SK-N-SH treated with all-trans-retinoic acid at 6 μM for 48 hours (cell line): ENCODE results near the gene SCN2B.
"Not testable (repeated sequence)": the region's sequence is repeated elsewhere in the genome, so short reads cannot be mapped to it uniquely, and the experiment has no call there.

Experiments
- ATAC-seq: fragments of 200-7000 bp; cut with Tn5 transposase; 3 replicates; pipeline ENCODE4 v1.9.1; 2020; ENCODE audit warnings: mild to moderate bottlenecking, moderate library complexity
- ARNTL ChIP-seq: fragments of 450-650 bp; formaldehyde crosslinking; IDR thresholded peaks from 2 replicates; pipeline ENCODE4 v1.5.0; 2020; ENCODE audit warnings: low read depth, mild to moderate bottlenecking, moderate library complexity, borderline replicate concordance
- BACH2 ChIP-seq: fragments of 250-450 bp; sonication (Bioruptor Pico); IDR thresholded peaks from 2 replicates; pipeline ENCODE4 v1.9.0; 2021; ENCODE audit warnings: mild to moderate bottlenecking, borderline replicate concordance
- CREB5 ChIP-seq: fragments of 250-450 bp; sonication (Bioruptor Pico); IDR thresholded peaks from 2 replicates; pipeline ENCODE4 v1.5.1; 2020; ENCODE audit warnings: low read depth, mild to moderate bottlenecking, moderate library complexity
- CSDC2 ChIP-seq: fragments of 250-450 bp; sonication (Bioruptor Pico); IDR thresholded peaks from 2 replicates; pipeline ENCODE4 v1.5.0; 2020; ENCODE audit warnings: mild to moderate bottlenecking, moderate library complexity
- CSRNP3 ChIP-seq: fragments of 250-450 bp; sonication (Bioruptor Pico); IDR thresholded peaks from 2 replicates; pipeline ENCODE4 v1.5.1; 2021; ENCODE audit warnings: mild to moderate bottlenecking, moderate library complexity
- ESRRG ChIP-seq: fragments of 250-450 bp; sonication (Bioruptor Pico); IDR thresholded peaks from 2 replicates; pipeline ENCODE4 v1.6.1; 2021; ENCODE audit warnings: mild to moderate bottlenecking
- GLIS3 ChIP-seq: fragments of 250-450 bp; sonication (Bioruptor Pico); IDR thresholded peaks from 2 replicates; pipeline ENCODE4 v1.5.0; 2020; ENCODE audit warnings: mild to moderate bottlenecking, moderate library complexity
- ISL1 ChIP-seq: fragments of 250-450 bp; sonication (Bioruptor Pico); IDR thresholded peaks from 2 replicates; pipeline ENCODE4 v2.1.2; 2022; ENCODE audit warnings: mild to moderate bottlenecking, moderate library complexity
- OSR1 ChIP-seq: fragments of 250-450 bp; sonication (Bioruptor Pico); IDR thresholded peaks from 2 replicates; pipeline ENCODE4 v1.8.0; 2022; ENCODE audit warnings: moderate library complexity, mild to moderate bottlenecking, inconsistent platforms
- PATZ1 ChIP-seq: fragments of 250-450 bp; sonication (Bioruptor Pico); IDR thresholded peaks from 2 replicates; pipeline ENCODE4 v1.8.0; 2020; ENCODE audit warnings: mild to moderate bottlenecking, moderate library complexity, borderline replicate concordance
- POU6F1 ChIP-seq: fragments of 250-450 bp; sonication (Bioruptor Pico); IDR thresholded peaks from 2 replicates; pipeline ENCODE4 v1.8.0; 2021; ENCODE audit warnings: low read depth, mild to moderate bottlenecking, moderate library complexity, borderline replicate concordance
- PPARA ChIP-seq: fragments of 250-450 bp; sonication (Bioruptor Pico); IDR thresholded peaks from 2 replicates; pipeline ENCODE4 v1.5.0; 2020; ENCODE audit warnings: mild to moderate bottlenecking, borderline replicate concordance
- RARB ChIP-seq: fragments of 250-450 bp; sonication (Bioruptor Pico); IDR thresholded peaks from 2 replicates; pipeline ENCODE4 v1.8.0; 2021; ENCODE audit warnings: mild to moderate bottlenecking, moderate library complexity
- SNAI2 ChIP-seq: fragments of 250-450 bp; sonication (Bioruptor Pico); IDR thresholded peaks from 2 replicates; pipeline ENCODE4 v1.5.0; 2020; ENCODE audit warnings: mild to moderate bottlenecking, moderate library complexity
- TCF4 ChIP-seq: fragments of 250-450 bp; sonication (Bioruptor Pico); IDR thresholded peaks from 2 replicates; pipeline ENCODE4 v1.8.0; 2021; ENCODE audit warnings: mild to moderate bottlenecking, moderate library complexity, borderline replicate concordance
- TOX ChIP-seq: fragments of 250-450 bp; sonication (Bioruptor Pico); IDR thresholded peaks from 2 replicates; pipeline ENCODE4 v1.8.0; 2021; ENCODE audit warnings: mild to moderate bottlenecking, moderate library complexity, borderline replicate concordance
- ZC3H10 ChIP-seq: fragments of 250-450 bp; sonication (Bioruptor Pico); IDR thresholded peaks from 2 replicates; pipeline ENCODE4 v1.5.1; 2021; ENCODE audit warnings: mild to moderate bottlenecking, moderate library complexity
- ZFP3 ChIP-seq: fragments of 250-450 bp; sonication (Bioruptor Pico); IDR thresholded peaks from 2 replicates; pipeline ENCODE4 v1.5.0; 2020; ENCODE audit warnings: mild to moderate bottlenecking, moderate library complexity
- ZFP30 ChIP-seq: fragments of 450-650 bp; formaldehyde crosslinking; IDR thresholded peaks from 2 replicates; pipeline ENCODE4 v1.5.0; 2022; ENCODE audit warnings: mild to moderate bottlenecking, moderate library complexity
- ZNF565 ChIP-seq: fragments of 450-650 bp; formaldehyde crosslinking; conservative IDR thresholded peaks from 2 replicates; pipeline ENCODE4 v1.5.0; 2020; ENCODE audit warnings: low read depth, mild to moderate bottlenecking, moderate library complexity
- ZNF70 ChIP-seq: fragments of 450-650 bp; formaldehyde crosslinking; IDR thresholded peaks from 2 replicates; pipeline ENCODE4 v1.5.0; 2020; ENCODE audit warnings: mild to moderate bottlenecking, moderate library complexity

SCN2B gene

GRCh38 chr11:118198370-118198769, 21.9 kb upstream of the SCN2B start (continued):
- TF ChIP-seq POU6F1 (CRISPR knock-in tag), result no peak
- no peak for TF ChIP-seq BACH2 (CRISPR knock-in tag)
- TF ChIP-seq ZNF565 (CRISPR knock-in tag), result no peak
- no peak for TF ChIP-seq SNAI2 (CRISPR knock-in tag)
- TF ChIP-seq CSDC2 (CRISPR knock-in tag), result no peak
- no peak for TF ChIP-seq TOX (CRISPR knock-in tag)

GRCh38 chr11:118194835-118195627, 18.6 kb upstream of the SCN2B start:
- TF ChIP-seq ZC3H10 (no peak), PPARA (CRISPR knock-in tag) (no peak), CSRNP3 (no peak), POU6F1 (CRISPR knock-in tag) (no peak), ZFP30 (CRISPR knock-in tag) (no peak), BACH2 (CRISPR knock-in tag) (no peak)
- ATAC-seq, result no peak

- TF ChIP-seq ZNF565 (CRISPR knock-in tag), result no peak
- no peak for TF ChIP-seq ZFP3 (CRISPR knock-in tag)
- no peak for TF ChIP-seq ESRRG
- no peak for TF ChIP-seq CSDC2 (CRISPR knock-in tag)
- TF ChIP-seq ZFP30 (CRISPR knock-in tag), result no peak
- TF ChIP-seq POU6F1 (CRISPR knock-in tag), result no peak
- TF ChIP-seq ISL1 (CRISPR knock-in tag), result no peak
- TF ChIP-seq OSR1 (CRISPR knock-in tag), result no peak
- TF ChIP-seq PATZ1, result no peak
- no peak for TF ChIP-seq ZNF70 (CRISPR knock-in tag)
- TF ChIP-seq CREB5 (CRISPR knock-in tag), result no peak
- no peak for TF ChIP-seq RARB (CRISPR knock-in tag)
- no peak for TF ChIP-seq SNAI2 (CRISPR knock-in tag)
- TF ChIP-seq TCF4 (CRISPR knock-in tag), result no peak
- no peak for TF ChIP-seq CSRNP3
- TF ChIP-seq GLIS3 (CRISPR knock-in tag), result no peak
- no peak for TF ChIP-seq ARNTL (CRISPR knock-in tag)
- no peak for TF ChIP-seq TOX (CRISPR knock-in tag)
- no peak for ATAC-seq
These were observed 17.6 kb upstream of the SCN2B start for GRCh38 chr11:118193910-118194566.

- not testable (repeated sequence) for ATAC-seq
These were observed 16.4 kb upstream of the SCN2B start for GRCh38 chr11:118192817-118193216.

- ATAC-seq, result not testable (repeated sequence)
These were observed 14.6 kb upstream of the SCN2B start for GRCh38 chr11:118190942-118191506.
